Progenitor cell of endocrine pancreas (in vitro differentiated cells): ENCODE measurements around the gene SLC25A26. TPM values are rescaled to one million over a fixed set of nuclear protein-coding genes. Genes with fewer than 3 reads are reported as not detected.

Source experiments
- DNase-seq: peaks from one replicate; pipeline ENCODE4 v3.0.0; 2021; ENCODE audit warnings: low spot score; ENCODE audit not compliant: unreplicated experiment
- H3K27ac Mint-ChIP-seq: 2 replicates; pipeline ENCODE4 v1.8.0; 2021; ENCODE audit warnings: mild to moderate bottlenecking, moderate library complexity, mixed read lengths
- H3K27me3 Mint-ChIP-seq: 2 replicates; pipeline ENCODE4 v1.8.0; 2021; ENCODE audit warnings: mixed read lengths
- H3K36me3 Mint-ChIP-seq: 2 replicates; pipeline ENCODE4 v1.8.0; 2022; ENCODE audit warnings: mixed read lengths; ENCODE audit not compliant: insufficient read depth
- H3K4me1 Mint-ChIP-seq: 2 replicates; pipeline ENCODE4 v1.8.0; 2021; ENCODE audit warnings: low read depth, mixed read lengths
- H3K4me3 Mint-ChIP-seq: 2 replicates; pipeline ENCODE4 v1.8.0; 2021; ENCODE audit warnings: low read depth, mild to moderate bottlenecking, moderate library complexity, mixed read lengths
- H3K9me3 Mint-ChIP-seq: 2 replicates; pipeline ENCODE4 v1.8.0; 2021; ENCODE audit warnings: low read depth, mixed read lengths
- total RNA-seq: library from RNA; stranded (reverse); gene quantifications from 2 replicates; pipeline ENCODE4 v1.2.1, GENCODE V29; 2021
- TF ChIP-seq, protein P1 (sequence below): fragments of 200-600 bp; sonication (generic); IDR thresholded peaks from one replicate; pipeline ENCODE4 v1.5.0; 2021; ENCODE audit warnings: antibody characterized with exemption, mild to moderate bottlenecking; ENCODE audit not compliant: unreplicated experiment

Gene SLC25A26
- total RNA-seq, 1 donor from 2014 or later: 18.9 TPM

- TF ChIP-seq, protein P1, sequence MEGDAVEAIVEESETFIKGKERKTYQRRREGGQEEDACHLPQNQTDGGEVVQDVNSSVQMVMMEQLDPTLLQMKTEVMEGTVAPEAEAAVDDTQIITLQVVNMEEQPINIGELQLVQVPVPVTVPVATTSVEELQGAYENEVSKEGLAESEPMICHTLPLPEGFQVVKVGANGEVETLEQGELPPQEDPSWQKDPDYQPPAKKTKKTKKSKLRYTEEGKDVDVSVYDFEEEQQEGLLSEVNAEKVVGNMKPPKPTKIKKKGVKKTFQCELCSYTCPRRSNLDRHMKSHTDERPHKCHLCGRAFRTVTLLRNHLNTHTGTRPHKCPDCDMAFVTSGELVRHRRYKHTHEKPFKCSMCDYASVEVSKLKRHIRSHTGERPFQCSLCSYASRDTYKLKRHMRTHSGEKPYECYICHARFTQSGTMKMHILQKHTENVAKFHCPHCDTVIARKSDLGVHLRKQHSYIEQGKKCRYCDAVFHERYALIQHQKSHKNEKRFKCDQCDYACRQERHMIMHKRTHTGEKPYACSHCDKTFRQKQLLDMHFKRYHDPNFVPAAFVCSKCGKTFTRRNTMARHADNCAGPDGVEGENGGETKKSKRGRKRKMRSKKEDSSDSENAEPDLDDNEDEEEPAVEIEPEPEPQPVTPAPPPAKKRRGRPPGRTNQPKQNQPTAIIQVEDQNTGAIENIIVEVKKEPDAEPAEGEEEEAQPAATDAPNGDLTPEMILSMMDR: no peak
- Mint-ChIP-seq H3K27ac (peak overlapping the region; percentile 69), H3K4me3 (no peak overlapping the region), H3K36me3 (peaks cover 21% of the 10 kb centered on the region), H3K27me3 (no peaks in the 10 kb centered on the region), H3K4me1 (peaks cover 20% of the 10 kb centered on the region), H3K9me3 (no peaks in the 10 kb centered on the region)
- no peak for DNase-seq
These were observed 181.1 kb downstream of the SLC25A26 start for GRCh38 chr3:66401675-66402491.

DNA sequence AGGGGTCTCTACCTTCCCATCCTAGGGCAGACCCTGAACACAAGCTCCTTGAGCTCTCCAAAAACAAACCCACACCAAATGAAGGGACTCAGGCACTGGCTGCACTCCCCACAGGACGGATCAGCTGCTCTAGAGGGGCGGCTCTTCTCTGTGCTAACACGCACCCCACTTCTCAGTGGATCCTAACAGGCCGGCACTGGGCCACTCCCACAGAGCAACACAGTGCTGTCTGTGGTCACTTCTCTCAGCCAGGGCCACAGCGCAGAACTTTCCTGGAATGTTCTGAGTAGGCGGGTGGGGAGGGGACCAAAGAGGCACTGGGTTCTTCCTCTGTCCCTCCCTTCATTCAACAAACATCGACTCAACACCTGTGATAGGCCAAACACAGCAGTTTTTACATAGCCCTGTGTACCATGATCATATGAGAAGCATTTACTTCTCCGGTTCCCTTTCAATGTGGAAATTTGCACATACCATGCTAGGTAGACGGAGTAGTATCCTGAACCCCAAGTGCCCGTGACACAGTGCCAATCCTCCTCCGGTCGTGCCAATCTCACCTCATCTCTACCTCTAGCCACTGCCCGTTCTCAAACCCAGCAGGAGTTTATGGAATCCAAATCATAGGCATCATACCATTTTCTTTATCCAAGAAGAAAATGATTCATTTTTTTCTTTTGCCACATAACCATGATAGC, 181.9 kb downstream of the SLC25A26 start:
- TF ChIP-seq, protein P1: no peak
- no peaks in the 10 kb centered on the region for H3K9me3 Mint-ChIP-seq
- H3K4me3 Mint-ChIP-seq: no peak overlapping the region
- peak overlapping the region; percentile 71 for H3K27ac Mint-ChIP-seq
- H3K27me3 Mint-ChIP-seq: no peaks in the 10 kb centered on the region
- peaks cover 20% of the 10 kb centered on the region for H3K36me3 Mint-ChIP-seq
- peaks cover 20% of the 10 kb centered on the region for H3K4me1 Mint-ChIP-seq
- no peak for DNase-seq

- Mint-ChIP-seq H3K36me3 (peaks cover 20% of the 10 kb centered on the region), H3K27me3 (no peaks in the 10 kb centered on the region), H3K4me1 (peaks cover 24% of the 10 kb centered on the region), H3K27ac (no peak overlapping the region), H3K9me3 (no peaks in the 10 kb centered on the region), H3K4me3 (no peak overlapping the region)
- no peak for DNase-seq
- TF ChIP-seq, protein P1: no peak
These were observed 182.7 kb downstream of the SLC25A26 start for GRCh38 chr3:66403323-66403990.

DNA sequence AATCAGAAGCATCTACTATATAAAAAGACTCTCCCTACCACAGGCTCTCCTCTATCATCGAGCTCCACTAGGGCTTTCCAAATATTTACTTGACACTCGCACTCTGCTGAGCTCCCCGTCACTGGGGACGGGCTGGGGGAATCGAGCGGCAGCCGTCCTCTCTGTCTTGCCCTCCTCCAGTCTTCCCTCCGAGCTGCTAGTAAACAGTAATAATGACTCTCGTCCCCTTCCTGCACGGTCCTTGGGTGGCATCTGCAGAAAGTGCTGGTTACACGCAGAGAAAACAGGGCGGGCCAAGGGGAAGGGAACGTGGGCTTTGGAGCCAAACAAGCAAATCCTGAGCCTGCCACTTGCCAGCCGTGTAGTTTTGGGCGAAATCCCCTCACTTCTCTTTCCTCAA, 183.4 kb downstream of the SLC25A26 start:
- Mint-ChIP-seq H3K27ac (no peak overlapping the region), H3K9me3 (no peaks in the 10 kb centered on the region), H3K27me3 (no peaks in the 10 kb centered on the region), H3K36me3 (peaks cover 23% of the 10 kb centered on the region), H3K4me1 (peaks cover 24% of the 10 kb centered on the region), H3K4me3 (no peak overlapping the region)
- TF ChIP-seq, protein P1: no peak
- DNase-seq: no peak
